GM21723 (cell line): ENCODE measurements around the gene FAF2.
"Not testable (repeated sequence)": the region's sequence is repeated elsewhere in the genome, so short reads cannot be mapped to it uniquely, and the experiment has no call there.

Experiments
- ATAC-seq: cut with Tn5 transposase; IDR thresholded peaks from one replicate; pipeline ENCODE4 v1.9.1; 2021; ENCODE audit warnings: mild to moderate bottlenecking, moderate library complexity; ENCODE audit not compliant: unreplicated experiment

Gene FAF2

DNA sequence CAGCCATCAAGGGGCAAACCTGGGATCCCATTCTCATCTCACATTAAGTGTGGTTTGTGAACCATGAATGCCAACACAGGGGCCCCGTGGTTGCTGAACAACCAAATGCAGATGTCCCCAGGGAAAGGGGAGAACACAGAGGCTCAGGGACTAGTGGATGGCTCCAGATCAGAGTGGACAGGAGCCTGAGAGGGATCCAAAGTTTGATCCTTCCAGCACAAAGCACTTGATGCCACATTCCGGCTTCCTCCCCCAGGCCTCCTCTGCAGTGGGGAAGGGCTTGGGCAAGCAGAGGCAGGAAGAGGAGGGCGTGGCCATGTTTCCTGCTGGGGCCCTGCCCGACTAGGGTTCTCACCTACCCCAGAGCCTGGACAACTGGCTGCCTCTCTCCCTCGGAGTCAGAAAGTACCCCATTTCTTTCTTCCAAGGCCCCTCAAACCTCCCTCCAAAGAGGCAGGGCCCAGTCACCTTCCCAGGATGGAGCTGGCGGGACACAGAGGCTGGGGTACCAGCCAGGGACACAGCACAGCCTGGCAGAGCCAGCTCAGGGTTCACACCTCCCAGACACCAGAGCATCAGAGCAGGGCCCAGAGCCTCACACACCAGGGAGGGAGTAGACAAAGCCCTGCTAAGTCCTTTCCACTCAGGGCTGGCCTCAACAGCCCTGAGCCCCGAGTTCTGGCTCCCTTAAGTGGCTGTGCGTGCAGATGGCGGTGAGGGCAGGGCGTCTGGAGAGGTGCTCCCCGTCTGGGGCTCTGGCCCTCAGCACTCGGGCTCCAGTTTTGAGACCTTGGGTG is 93.4 kb downstream of the FAF2 start:
- no peak for ATAC-seq

DNA sequence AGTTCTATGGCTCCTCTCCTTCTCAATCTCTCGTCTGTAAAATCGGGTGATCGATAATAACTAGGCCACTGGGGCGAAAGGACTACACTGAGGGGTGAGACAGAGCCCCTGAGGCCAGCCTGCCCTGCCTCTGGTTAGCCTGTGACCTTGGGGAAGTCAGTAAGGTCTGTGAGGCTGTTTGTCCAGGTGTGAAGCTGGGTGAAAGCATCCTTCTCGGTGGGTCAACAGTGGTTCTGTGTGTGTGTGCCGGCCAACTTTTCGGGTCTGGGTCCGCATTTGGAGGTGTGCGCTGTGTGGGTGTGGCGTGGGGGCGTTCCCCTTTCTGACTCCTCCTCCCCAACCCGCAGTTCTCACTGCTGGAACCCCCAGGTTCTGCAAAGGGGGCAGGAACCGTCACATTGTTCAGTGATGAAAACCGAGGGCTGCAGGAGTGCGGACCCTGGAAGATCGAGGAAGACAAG is 94.0 kb downstream of the FAF2 start:
- ATAC-seq: no peak

DNA sequence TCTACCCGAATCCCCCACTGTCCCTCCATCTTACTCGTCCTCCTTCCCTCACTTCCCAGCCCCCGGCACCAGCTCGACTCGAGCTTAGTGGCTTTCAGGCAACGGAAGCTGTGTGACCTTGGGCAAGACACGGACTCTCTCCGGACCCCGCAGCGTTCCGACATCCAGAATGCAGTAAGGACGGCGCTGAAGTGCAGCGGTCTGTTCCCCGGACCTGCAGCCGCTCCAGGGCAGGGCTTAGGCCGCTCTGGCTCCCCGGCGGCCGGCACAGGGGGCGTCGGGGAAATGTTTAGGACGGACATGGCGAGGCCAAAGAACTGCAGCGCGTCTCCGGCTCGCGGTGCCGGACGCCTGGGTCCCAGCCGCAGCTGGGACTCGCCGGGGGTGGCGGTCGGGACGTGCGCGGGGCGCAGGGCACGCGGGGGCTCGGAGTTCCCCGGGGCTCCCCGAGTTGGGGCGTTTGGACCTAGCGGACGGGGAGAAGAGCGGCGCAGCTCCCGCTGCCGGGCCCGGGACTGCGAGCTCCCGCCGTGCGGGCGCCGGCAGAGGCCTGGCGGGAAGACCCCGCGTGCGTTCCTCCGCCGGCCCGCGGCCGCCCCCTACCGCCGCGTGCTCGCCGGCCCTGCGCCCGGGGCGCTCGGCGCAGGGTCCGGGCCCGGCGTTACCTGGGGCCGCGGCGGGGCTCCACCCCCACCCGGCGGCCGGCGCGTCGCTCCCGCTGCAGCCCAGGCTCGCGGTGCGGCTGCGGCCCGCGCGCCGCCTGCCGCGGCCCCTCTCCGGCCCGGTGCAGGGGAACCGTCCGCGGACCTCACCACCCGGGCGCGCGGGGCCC is 94.6 kb downstream of the FAF2 start:
- ATAC-seq: peak; percentile 49

DNA sequence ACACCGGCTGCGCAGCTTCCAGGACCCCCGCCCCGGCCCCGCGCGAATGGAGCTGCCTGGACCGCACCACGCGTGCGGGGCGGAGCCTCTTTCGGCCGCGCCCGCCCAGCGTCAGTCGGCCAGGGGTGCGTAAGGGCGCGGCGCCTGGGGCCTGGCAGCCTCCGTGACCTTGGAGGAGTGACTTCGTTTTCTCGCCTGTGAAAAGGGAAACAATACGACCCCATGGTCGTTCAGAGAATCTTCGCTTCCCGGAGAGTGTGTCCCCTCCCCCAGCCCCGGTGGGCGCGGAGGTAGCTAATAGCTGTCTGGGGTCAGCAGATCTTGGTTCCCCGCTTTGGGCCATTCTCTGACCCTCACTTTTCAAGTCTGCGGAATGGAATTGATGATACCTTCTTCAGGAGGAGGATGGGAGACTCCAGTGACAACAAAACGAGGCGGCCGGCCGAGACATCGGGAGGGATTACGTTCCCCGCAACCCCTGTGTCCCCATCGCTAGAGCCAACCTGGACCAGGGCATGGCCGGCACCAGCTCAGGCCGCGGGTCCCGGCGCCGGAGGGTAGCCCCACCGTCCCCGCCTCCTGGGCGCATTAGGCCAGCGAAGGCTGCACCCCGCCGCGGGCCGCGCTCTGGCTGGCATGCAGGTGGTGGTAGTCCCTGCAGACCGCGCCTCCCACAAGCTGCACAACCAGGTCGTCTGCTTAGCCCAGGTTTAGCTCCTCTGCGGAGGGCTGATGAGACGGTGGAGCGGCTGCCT is 95.4 kb downstream of the FAF2 start:
- ATAC-seq: peak; percentile 67

DNA sequence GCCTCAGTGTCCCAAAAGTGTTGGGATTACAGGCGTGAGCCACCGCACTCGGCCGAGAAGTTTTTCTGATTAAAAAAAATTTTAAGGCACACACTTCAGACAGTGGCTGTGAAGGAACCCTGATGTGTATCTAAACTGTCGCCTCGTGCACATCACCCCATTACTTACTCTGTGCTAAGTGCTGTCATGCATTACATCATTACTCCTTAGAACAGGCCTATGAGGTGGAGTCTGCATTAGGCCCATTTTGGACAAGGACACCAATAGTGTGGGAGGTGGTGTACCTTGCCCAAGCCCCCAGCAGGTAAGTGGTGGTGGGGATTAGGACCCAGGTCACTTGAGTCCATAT is 97.2 kb downstream of the FAF2 start:
- no peak for ATAC-seq

DNA sequence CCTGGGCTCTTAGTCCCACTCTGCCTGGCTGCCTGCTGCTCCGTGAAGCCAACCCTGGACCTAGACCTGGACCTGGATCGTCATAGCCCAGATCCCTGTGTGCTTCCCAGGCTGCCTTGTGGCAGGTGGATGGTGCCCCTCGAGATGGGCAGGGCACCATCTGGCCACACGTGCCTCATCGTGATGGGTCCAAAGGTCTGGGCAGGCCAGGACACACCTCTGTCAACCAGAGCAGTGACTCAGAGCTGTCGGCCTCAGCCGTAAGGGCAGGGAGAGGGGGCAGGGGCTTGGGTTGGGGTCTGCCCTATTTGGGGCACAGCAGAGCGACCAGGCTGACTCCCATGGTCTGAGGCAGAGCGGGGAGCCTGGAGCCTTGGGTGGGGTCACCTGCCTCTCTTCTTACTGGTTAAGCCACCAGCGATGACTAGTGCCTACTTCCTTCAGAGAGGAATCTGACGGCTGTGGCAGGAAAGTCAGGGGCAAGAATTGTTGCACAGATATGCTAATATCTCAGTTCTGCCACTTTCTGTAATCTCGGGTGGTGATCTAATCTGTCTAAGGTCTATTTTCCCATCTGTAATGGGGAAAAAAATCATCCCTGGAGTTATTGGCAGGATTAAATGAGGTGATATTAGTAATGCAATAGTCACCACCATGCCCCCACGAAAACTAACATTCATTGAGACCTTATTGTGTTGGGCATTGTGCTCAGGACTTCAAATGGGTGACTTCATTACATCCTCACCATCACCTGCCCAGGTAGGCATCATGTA is 97.7 kb downstream of the FAF2 start:
- no peak for ATAC-seq

DNA sequence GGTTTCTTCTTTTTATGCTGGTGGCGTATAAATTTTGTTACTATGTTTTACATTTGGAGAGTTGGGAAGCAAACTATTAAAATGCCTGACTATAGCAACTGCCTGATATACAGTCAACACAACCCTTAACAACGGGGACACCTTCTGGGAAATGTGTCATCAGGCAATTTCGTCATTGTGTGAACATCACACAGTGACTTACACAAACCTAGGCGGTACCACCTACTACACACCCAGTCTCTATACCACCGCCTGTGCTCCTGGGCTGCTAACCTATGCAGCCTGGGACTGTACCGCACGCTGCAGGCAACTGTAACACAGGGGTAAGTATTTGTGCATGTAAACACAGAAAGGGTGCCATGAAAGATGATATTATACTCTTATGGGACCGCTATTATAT is 99.6 kb downstream of the FAF2 start:
- no peak for ATAC-seq

DNA sequence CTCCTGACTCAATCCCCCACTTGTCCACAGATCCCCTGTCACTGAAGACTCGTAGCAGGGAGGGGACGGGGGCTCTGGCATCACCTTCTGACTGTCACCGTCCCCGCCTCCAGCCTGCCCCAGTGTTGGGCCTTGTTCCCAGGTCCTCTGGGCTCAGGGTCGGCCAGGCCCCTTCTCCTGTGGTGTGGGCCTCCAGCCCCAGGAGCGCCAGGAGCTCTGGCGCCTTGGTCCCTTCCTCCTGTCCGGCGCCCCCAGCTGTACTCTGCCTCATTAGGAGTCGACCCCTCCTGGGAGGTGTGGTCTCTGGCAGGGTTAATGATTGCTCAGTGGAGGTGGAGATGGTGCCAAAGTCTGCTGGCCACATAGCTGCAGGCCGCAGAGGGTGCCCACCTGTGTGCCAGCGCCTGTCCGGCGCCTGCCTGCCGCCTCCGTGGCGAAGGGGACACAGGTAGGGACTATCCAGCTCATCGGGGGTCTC is 100.8 kb downstream of the FAF2 start, which contains the start of gene CDHR2:
TSS of gene CDHR2 (plus strand) at position 376 of the 478 bp plus-strand sequence. CDS start 16,011 bp downstream, outside the sequence.
- no peak for ATAC-seq

DNA sequence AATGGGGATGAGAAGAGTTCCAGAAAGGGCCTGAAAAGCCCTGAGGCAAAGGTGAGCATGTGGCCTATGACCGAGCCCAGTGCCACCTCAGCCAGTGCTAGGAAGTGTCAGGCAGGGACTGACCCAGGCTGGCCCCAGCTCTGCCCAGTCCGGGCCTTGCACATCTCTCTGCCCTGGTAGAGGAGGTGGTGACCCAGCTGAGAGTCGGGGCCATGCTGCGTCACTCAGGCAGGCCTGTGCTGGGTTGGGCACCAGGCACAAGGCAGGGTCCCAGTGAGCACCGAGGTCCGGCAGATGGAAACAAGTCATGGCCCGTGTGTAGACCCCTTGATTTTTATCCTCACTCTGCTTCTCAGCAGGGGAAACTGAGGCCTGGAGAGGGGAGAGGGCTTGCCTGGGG is 101.7 kb downstream of the FAF2 start:
- ATAC-seq: no peak

DNA sequence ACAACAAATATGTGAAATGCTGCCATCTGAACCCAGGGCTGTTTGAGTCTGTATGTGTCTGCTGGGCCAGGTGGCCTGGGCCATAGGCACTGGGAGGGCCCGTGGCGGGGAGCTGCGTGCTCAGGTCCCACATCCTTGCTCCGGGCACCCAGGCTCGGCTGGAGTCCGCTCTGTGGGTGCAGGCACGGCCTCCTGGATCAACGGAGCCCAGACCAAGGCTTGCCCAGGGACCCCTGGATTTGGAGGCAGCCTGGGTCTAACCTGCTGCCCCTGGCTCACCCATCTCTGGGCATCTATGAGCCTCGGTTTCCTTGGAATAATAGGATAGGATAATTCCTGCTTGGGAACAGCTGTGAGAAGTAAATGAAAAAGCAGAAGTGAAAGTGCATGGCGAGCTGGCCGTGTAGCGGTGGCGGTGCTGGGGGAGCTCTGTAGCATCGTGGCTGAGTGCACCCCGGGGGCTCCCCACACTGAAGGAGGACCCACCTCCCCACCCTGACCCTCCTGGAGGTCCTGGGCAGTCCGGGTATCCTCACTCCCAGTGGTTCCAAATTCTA is 102.2 kb downstream of the FAF2 start:
- peak; percentile 72 for ATAC-seq

DNA sequence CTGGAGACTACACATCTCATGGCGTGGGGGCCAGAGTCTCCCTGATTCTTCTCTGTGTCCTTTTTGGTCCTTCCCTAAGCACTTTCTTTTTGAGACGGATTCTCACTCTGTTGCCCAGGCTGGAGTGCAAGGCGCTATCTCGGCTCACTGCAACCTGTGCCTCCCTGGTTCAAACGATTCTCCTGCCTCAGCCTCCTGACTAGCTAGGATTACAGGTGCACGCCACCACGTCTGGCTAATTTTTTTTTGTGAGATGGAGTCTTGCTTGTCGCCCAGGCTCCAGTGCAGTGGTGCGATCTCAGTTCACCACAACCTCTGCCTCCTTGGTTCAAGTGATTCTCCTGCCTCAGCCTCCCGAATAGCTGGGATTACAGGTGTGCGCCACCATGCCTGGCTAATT is 102.8 kb downstream of the FAF2 start:
- ATAC-seq: not testable (repeated sequence)

DNA sequence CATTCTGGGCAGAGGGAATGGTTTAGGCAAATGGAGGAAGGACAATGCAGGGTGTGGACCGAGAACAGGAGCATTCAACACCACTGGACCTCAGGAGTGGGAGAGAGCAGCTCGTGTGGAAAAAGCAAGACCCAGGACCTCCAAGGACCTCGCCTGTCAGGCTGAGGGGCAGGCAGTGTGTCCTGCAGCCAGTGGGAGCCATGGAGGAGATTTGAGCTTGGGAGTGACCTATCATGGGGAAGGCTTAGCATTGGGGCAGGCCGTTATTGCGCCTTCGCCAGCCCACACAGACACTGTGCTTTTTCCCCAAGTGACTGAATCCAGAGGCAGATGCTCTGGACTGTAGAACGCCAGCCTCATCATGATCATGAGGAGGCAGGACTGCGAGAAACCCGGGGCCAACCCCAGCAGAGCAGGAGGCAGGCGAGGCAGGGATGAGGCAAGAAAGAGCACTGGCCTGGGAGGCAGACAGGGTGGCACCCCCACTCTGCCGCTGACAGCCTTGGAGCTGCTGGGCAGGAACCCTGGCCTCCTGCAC is 104.2 kb downstream of the FAF2 start:
- no peak for ATAC-seq

DNA sequence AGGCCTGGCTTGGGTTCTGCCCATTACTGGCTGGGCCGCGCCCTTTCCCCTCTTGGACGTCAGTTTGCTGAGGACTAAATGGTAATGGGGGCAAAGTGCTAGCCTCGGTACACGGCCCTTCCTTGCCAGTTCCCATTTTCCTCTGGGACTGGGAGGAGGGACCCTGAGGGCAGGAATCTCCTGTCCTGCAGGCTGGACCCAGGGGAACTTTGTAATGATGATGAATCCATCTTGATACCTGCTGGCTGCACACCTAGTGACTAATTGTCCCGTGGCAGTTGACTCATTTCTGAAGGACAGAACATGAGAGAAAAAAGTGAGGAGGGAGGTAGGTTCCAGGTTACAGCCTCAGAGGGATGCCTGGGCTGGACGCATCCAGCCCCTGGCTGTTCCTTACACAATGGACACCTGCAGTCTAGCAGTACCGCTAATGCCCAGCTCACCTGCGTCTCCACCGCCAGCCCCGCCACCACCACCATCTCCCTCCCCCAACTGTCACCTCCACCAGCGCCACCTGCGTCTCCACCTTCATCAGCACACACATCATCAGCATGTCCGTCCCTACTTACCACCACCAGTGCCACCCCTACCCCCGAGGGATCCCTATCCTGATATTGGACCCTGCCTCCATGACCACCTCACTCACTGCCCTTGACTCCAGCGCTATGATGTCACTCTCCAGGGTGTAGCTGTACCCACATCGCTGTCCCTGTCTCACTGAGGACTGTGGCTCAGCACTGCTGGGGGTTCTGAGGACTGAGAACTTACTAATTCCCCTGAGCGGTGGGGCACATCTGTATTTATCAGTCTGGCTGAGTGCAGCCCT is 105.3 kb downstream of the FAF2 start:
- ATAC-seq: no peak

DNA sequence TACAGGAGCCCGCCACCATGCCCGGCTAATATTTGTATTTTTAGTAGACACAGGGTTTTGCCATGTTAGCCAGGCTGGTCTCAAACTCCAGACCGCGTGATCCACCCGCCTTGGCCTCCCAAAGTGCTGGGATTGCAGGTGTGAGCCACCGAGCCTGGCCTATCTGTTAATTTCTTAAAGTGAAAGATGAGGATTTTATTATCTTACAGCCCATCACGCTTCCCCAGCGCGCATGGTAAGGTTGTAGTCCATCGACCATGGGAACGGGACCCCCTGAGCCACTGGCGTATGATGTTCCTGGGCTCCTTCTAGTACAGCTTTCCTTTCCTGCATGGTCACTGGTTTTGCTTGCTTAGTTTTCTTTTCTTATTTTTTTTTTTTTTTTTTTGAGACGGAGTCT is 109.7 kb downstream of the FAF2 start:
- no peak for ATAC-seq
